SK-MEL-5 (cell line): ENCODE measurements around the gene SLC37A3. TPM values are rescaled to one million over a fixed set of nuclear protein-coding genes. Genes with fewer than 3 reads are reported as not detected.

ENCODE experiments used
- DNase-seq: peaks from one replicate; pipeline ENCODE4 v3.0.0-alpha.2; 2016; ENCODE audit warnings: low read depth, low spot score
- in situ Hi-C: cut with HindIII; loops from 2 replicates; pipeline ENCODE4 v1.10.0; 2016; ENCODE audit warnings: low sequenced_read_pairs, high pct_unique_total_duplicates, low pct_unique_long_range_greater_than_20kb
- small RNA-seq, 2 experiments: library from RNA; depleted of rRNA; stranded (forward); fragments of <200 nt; gene quantifications; one replicate each; pipeline ENCODE3, GENCODE V24; 2014
- total RNA-seq: library from RNA; depleted of rRNA; stranded (reverse); fragments of >200 nt; shearing (Covaris generic); gene quantifications from 2 replicates; pipeline ENCODE4 v1.2.3, GENCODE V29; 2014; rRNA removed

SLC37A3 gene
- total RNA-seq, 1 experiment from 2014 or later: 77.6 TPM

DNA sequence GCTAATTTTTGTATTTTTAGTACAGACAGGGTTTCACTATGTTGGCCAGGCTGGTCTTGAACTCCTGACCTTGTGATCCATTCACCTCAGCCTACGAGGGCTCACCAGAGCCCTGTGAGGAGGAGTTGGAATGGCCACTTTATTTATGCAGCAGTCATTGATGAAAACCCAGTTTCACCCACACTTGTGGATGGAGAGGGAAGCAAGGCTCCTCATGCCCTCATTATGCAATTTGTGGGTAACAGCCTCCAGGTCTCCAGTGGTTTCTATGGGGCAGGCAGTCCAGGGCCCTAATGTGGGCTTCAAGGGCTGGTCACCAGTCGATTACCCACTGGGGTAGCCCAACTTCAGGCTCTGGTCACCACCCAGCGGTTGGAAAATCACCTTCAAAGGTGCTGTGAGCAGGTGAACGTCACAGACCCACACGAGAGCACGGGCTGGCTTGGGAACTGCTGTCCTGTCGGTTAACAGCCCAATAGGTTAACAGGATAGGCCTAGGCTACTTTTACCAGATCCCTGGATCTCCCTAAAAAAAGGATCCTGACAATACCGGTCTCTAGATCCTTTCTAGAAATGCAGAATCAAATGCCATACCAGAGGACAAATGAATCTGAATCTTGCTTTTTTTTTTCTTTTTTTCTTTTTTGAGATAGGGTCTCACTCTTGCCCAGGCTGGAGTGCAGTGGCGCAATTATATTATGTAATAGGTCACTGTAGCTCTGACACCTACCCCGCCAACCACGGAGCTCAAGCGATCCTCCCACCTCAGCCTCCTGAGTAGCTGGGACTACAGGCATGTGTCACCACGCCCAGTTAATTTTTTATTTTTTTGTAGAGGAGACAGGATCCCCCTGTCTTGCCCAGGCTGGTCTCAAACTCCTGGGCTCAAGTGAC lies 97.8 kb downstream of the SLC37A3 start:
- in situ Hi-C loops: no loop called here
- no peak for DNase-seq

- DNase-seq: no peak
- in situ Hi-C loops: no loop called here
These were observed 100.1 kb downstream of the SLC37A3 start for GRCh38 chr7:140298213-140298612.

GRCh38 chr7:140297192-140297591 lies 101.1 kb downstream of the SLC37A3 start:
- in situ Hi-C loops: no loop called here

GRCh38 chr7:140295224-140295738 lies 103.0 kb downstream of the SLC37A3 start:
- in situ Hi-C loops: no loop called here
- no peak for DNase-seq

More at GRCh38 chr7:140297192-140297591, 101.1 kb downstream of the SLC37A3 start:
- no peak for DNase-seq

GRCh38 chr7:140294454-140294853 lies 103.9 kb downstream of the SLC37A3 start:
- in situ Hi-C loops: no loop called here
- DNase-seq: no peak

DNA sequence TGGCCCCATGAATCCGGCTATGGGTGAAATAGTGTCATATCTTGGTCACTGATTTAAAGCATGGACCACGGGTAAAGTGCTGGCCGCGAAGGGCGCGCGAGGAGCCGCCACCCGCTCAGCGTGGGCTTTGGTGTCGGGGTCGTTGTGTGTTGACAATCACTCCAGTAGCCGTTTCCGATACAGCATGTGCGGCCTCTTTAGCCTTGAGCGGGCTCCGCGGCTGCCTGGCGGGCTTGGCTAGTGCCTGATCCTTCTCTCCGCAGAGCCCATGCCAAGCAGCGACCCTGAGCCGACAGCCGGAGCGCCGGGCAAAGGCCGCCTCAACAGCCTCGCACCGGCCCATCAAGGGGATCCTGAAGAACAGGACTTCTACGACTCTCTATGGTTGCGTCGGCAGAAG lies 105.9 kb downstream of the SLC37A3 start:
- DNase-seq: no peak
- in situ Hi-C loops: no loop called here

DNA sequence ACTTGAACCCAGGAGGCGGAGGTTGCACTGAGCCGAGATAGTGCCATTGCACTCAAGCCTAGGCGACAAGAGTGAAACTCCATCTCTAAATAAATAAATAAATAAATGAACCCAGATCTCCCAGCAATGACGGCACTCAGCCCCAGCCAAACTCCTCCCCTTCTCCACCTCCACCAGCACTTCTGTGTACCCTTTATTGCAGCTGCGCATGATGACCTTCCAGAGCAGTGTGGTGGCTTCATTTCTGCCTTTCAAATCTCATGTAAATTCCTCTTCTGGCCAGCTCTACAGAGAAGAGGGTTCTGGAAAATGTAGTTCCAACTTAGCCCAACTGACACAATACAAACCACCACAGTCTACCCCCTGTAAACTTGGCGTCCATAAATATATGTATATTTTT lies 108.5 kb downstream of the SLC37A3 start:
- DNase-seq: no peak
- in situ Hi-C loops: no loop called here

DNA sequence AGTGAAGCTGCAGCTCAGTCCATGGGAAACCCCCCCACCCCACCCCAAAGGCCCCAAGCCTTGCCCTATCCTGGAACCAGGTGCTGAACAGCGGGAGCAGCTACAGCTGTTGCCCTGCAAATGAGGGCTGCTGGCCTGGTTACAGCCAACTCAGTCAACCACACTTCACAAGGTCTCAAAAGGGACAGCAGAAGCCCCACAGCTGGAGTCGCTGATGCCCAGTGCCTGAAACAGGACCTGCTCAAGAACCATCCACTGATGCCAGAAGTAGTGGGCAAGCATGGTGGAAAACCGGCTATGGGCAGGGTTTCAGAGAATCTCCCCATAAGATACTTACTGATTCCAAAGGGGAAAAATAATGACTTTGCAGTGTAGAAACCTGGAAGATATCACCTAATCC lies 110.3 kb downstream of the SLC37A3 start:
- in situ Hi-C loops: no loop called here
- no peak for DNase-seq

GRCh38 chr7:140285938-140286337 lies 112.4 kb downstream of the SLC37A3 start:
- in situ Hi-C loops: no loop called here
- no peak for DNase-seq

GRCh38 chr7:140284062-140284461 lies 114.3 kb downstream of the SLC37A3 start:
- in situ Hi-C loops: no loop called here
- DNase-seq: no peak

Small RNA genes lying within 50 kb of the gene (small RNA-seq; reads per million reads assigned to genes)
- 0 reads per million in 2 experiments for gene RNA5SP247
- gene RNA5SP248: 32.2 to 161 reads per million in 2 experiments

Other genes with a start within 250 kb of the SLC37A3 start
- 5.3 and 9.0 TPM in 2 replicates for gene KDM7A, start 221.5 kb downstream of the SLC37A3 start, total RNA-seq
- gene RAB19, start 5.5 kb upstream of the SLC37A3 start, total RNA-seq: not detected in 2 replicates
- gene MKRN1, start 81.0 kb upstream of the SLC37A3 start, total RNA-seq: 123 and 138 TPM in 2 replicates
- 0.16 TPM in 1 of 2 replicates, not detected in the other for gene DENND2A, start 242.3 kb upstream of the SLC37A3 start, total RNA-seq